CD4-positive, alpha-beta memory T cell (primary cell): ENCODE measurements around the gene PODXL. TPM values are rescaled to one million over a fixed set of nuclear protein-coding genes. Genes with fewer than 3 reads are reported as not detected.

Experiments
- CTCF ChIA-PET: fragments of 350-600 bp; sonication (Branson Sonifier 250); formaldehyde crosslinking; loops from one replicate; lab custom pipeline; 2021; ENCODE audit warnings: inconsistent platforms; ENCODE audit not compliant: partially characterized antibody; lab: Charles Lee
- POLR2A ChIA-PET: fragments of 350-600 bp; sonication (Branson Sonifier 250); formaldehyde crosslinking; loops from one replicate; lab custom pipeline; 2021; ENCODE audit not compliant: partially characterized antibody; lab: Charles Lee
- DNase-seq, 5 donors: peaks; one replicate each; pipeline versions ENCODE4 v3.0.0 to v3.0.0-alpha.2; 2020 to 2022; ENCODE audit warnings: mixed read lengths in 1 of 5
- H3K27ac ChIP-seq: one replicate; pipeline ENCODE4 v1.7.0; 2013; ENCODE audit warnings: low read depth, low read length
- H3K27me3 ChIP-seq: 2 replicates; pipeline ENCODE4 v1.7.0; 2013; ENCODE audit warnings: mild to moderate bottlenecking, low read length, moderate library complexity; ENCODE audit not compliant: insufficient read depth
- H3K36me3 ChIP-seq: 2 replicates; pipeline ENCODE4 v1.7.0; 2013; ENCODE audit warnings: mild to moderate bottlenecking, low read length, moderate library complexity; ENCODE audit not compliant: insufficient read depth
- H3K4me1 ChIP-seq: 2 replicates; pipeline ENCODE4 v1.7.0; 2013; ENCODE audit warnings: mild to moderate bottlenecking, low read length, moderate library complexity; ENCODE audit not compliant: insufficient read depth
- H3K4me3 ChIP-seq, 2 donors: one replicate each; pipeline ENCODE4 v1.7.0; 2013; ENCODE audit warnings: low read length in 2 of 2, mild to moderate bottlenecking in 1 of 2
- H3K9me3 ChIP-seq, 2 donors: one replicate each; pipeline ENCODE4 v1.7.0; 2013; ENCODE audit warnings: low read length in 2 of 2, control low read depth in 1 of 2; ENCODE audit not compliant: control insufficient read depth in 1 of 2
- H3K27ac Mint-ChIP-seq, 7 donors: one replicate each; pipeline ENCODE4 v1.8.0; 2020 to 2021; ENCODE audit warnings: mixed read lengths in 7 of 7, mild to moderate bottlenecking in 6 of 7, inconsistent platforms in 3 of 7, moderate library complexity in 3 of 7
- H3K27me3 Mint-ChIP-seq, 2 donors: one replicate each; pipeline ENCODE4 v1.8.0; 2020 to 2021; ENCODE audit warnings: mixed read lengths in 2 of 2
- H3K36me3 Mint-ChIP-seq, 2 donors: one replicate each; pipeline ENCODE4 v1.8.0; 2020 to 2021; ENCODE audit warnings: mixed read lengths in 2 of 2, inconsistent platforms in 1 of 2, mild to moderate bottlenecking in 1 of 2
- H3K4me1 Mint-ChIP-seq, 4 donors: one replicate each; pipeline ENCODE4 v1.8.0; 2020 to 2021; ENCODE audit warnings: mixed read lengths in 4 of 4, mild to moderate bottlenecking in 1 of 4
- H3K4me3 Mint-ChIP-seq, 8 donors: one replicate each; pipeline ENCODE4 v1.8.0; 2020 to 2021; ENCODE audit warnings: mixed read lengths in 8 of 8, mild to moderate bottlenecking in 7 of 8, moderate library complexity in 6 of 8, inconsistent platforms in 3 of 8
- H3K9me3 Mint-ChIP-seq, 8 donors: one replicate each; pipeline ENCODE4 v1.8.0; 2020 to 2021; ENCODE audit warnings: mixed read lengths in 8 of 8, mild to moderate bottlenecking in 5 of 8, inconsistent platforms in 3 of 8, moderate library complexity in 1 of 8
- intact Hi-C: fragments of 100-400 bp; cut with micrococcal nuclease; formaldehyde crosslinking; loops from one replicate; pipeline ENCODE4 v1.15.1; 2023
- polyA plus RNA-seq, 2 donors: library from polyadenylated mRNA; unstranded; fragments of 300-500 nt; fragmentation: Illumina TruSeq; gene quantifications; one replicate each; pipeline ENCODE4 v1.2.3, GENCODE V29; 2021
- total RNA-seq, 2 experiments: library from RNA; stranded (reverse); gene quantifications; one replicate each; pipeline ENCODE4 v1.2.3, GENCODE V29; 2021

Gene PODXL
- total and polyA plus RNA-seq, 4 experiments from 2014 or later: 0.47 to 1.3 (median 1.2) TPM

DNA sequence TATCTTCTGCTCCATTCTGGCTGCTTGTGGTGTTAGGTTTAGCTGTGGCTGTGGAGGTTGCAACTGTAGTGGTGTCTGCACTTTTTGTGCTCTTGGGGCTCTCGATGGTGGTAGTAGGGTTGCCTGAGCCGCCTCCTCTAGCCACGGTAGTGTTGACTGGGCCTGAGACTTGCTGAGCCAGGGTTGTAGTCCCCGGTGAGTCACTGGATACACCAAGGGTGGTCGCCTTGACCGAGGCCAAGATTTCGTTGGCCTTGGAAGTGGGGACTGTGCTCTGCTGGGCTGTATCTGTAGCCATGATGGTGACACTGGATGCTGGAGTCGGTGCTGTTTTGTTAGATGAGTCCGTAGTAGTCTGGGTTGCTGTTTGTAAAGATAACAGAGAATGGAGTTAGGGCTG is 45.4 kb downstream of the PODXL start:
- peaks cover 10% of the 10 kb centered on the region for H3K4me1 ChIP-seq
- CTCF ChIA-PET: interaction anchor here (1.5 to 6.8 kb wide), 3 partner anchors 10 to 18 kb away, joined by 5 to 79 read pairs (median 21); no protein-coding TSS in a partner anchor
- H3K9me3 Mint-ChIP-seq: no peaks in the 10 kb centered on the region
- H3K9me3 ChIP-seq: no peaks in the 10 kb centered on the region
- POLR2A ChIA-PET: no interaction called here
- peaks cover 0 to 4% of the 10 kb centered on the region in 2 donors for H3K27me3 Mint-ChIP-seq
- H3K36me3 Mint-ChIP-seq: no peaks in the 10 kb centered on the region
- H3K27me3 ChIP-seq: no peaks in the 10 kb centered on the region
- intact Hi-C loops: loop anchor here (5.0 kb wide), 1 partner anchor 614 kb away; no protein-coding TSS in a partner anchor
- DNase-seq: no peak
- H3K4me3 ChIP-seq: no peak overlapping the region
- H3K27ac ChIP-seq: no peak overlapping the region
- peaks cover 20 to 26% (median 22%) of the 10 kb centered on the region in 4 donors for H3K4me1 Mint-ChIP-seq
- H3K36me3 ChIP-seq: no peaks in the 10 kb centered on the region
- no peak overlapping the region for H3K27ac Mint-ChIP-seq
- no peak overlapping the region for H3K4me3 Mint-ChIP-seq

DNA sequence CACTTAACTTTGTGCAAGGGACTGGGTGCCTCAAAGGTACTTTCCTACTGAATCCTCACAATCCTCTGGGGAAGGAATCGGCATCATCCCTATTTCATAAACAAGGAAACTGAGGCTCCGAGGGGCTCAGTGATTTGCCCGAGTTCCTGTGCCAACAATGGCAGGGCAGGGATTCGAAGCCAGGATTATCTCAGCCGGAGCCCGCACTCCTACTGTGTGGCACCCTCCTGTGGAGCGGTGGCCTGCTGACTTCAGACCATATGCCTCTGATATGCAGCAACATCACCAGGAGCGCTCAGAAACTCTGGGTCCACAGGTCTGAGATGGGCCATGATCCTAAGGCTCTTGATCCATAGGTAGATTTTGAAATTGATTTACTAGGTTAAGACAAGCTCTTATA is 46.6 kb downstream of the PODXL start:
- Mint-ChIP-seq H3K36me3 (no peaks in the 10 kb centered on the region), H3K27ac (no peak overlapping the region), H3K27me3 (peaks cover 0 to 4% of the 10 kb centered on the region in 2 donors), H3K9me3 (no peaks in the 10 kb centered on the region), H3K4me3 (no peak overlapping the region), H3K4me1 (peaks cover 21 to 26% (median 23%) of the 10 kb centered on the region in 4 donors)
- Histone ChIP-seq H3K36me3 (no peaks in the 10 kb centered on the region), H3K4me3 (no peak overlapping the region), H3K27me3 (no peaks in the 10 kb centered on the region), H3K27ac (no peak overlapping the region), H3K9me3 (no peaks in the 10 kb centered on the region), H3K4me1 (peaks cover 10% of the 10 kb centered on the region)
- ChIA-PET POLR2A (no interaction called here), CTCF (interaction anchor here (0.7 to 4.2 kb wide), 5 partner anchors 11 to 140 kb away, joined by 3 to 21 read pairs (median 4); no protein-coding TSS in a partner anchor)
- intact Hi-C loops: loop anchor here (5.0 kb wide), 1 partner anchor 612 kb away; no protein-coding TSS in a partner anchor
- no peak for DNase-seq

DNA sequence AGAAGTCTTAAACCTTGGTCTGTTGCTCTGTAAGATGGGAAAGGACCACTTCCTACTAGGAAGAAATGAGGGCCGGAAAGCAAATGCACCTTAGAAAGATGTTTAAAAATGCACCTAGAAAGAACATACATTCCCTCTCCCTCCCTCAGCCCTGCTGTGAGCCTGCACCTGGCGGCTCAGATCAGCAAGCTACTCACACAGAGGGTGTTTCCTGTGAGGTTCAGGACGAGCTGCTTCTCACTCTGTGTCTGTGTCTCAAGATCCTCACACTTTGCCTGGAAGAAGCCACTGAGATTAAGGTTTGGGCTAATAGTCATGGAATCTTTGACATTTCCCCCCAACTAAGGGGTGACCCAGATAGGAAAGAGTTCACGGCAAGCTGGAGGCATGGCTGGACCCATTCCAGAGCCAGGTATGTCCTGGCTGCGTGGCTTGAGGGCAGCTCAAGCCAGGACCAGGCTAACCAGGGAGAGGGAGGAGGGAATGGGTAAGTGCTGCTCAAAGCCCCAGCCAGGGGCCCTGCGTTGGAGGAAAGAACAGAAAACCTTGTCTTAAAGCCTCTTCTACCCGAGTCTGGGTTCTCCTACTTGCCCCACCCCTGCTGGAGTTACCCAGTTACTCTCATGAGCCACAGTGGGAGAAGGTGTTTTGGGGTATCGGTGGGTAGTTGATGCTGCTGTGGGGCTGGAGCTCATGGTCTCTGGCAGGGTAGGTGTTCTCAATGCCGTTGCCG is 47.5 kb downstream of the PODXL start:
- Mint-ChIP-seq H3K36me3 (no peaks in the 10 kb centered on the region), H3K27ac (no peak overlapping the region)
- POLR2A ChIA-PET: no interaction called here

DNA sequence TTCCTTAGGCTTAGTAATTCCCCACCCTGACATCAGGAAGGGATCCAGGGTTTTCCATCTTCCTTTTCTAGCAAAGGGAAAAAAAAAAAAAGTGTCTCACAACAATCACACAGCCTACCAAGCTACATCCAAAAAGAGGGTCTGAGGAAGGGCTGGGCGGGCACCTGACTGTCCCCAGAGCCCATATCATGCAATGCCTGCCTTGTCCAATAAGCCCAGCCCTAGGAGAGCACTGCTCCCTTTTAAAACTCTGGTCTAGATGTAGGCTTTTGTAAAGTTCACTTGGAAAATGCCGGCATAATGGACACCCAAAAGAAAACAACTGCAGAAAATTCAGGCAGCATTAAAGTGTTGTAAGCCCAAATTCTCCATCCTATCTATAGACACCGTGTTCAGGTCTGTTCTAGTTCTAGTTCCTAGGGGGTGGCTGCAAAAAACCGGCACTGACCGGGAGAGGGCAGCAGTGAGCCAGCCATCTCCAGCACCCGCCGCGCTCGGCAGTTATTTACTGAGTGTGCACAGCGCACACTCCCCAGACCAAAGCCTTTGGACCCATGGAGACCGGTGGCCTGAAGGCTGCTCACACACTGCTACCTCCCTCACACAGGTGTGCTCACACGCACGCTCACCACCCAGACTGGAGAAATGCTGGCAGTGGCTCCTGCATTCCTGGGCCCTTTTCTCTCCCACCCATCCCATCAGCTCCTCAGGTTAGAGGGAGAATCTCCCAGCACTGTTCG is 48.7 kb downstream of the PODXL start:
- peaks cover 5% of the 10 kb centered on the region for H3K4me1 ChIP-seq
- DNase-seq: peak; percentile 68 to 73 (median 72)
- H3K36me3 Mint-ChIP-seq: no peaks in the 10 kb centered on the region
- intact Hi-C loops: no loop called here
- H3K27ac Mint-ChIP-seq: peak overlapping the region in 1 of 7 donors; percentile 64
- no peaks in the 10 kb centered on the region for H3K36me3 ChIP-seq
- ChIA-PET CTCF (interaction anchor here (0.7 to 2.7 kb wide), 7 partner anchors 9 to 149 kb away, joined by 4 to 20 read pairs (median 5); no protein-coding TSS in a partner anchor), POLR2A (no interaction called here)
- H3K4me1 Mint-ChIP-seq: peaks cover 14 to 21% (median 16%) of the 10 kb centered on the region in 4 donors
- H3K27me3 Mint-ChIP-seq: no peaks in the 10 kb centered on the region
- no peak overlapping the region for H3K27ac ChIP-seq
- H3K9me3 Mint-ChIP-seq: no peaks in the 10 kb centered on the region
- no peak overlapping the region for H3K4me3 ChIP-seq
- H3K4me3 Mint-ChIP-seq: peak overlapping the region in 4 of 8 donors; percentile 33 to 61 (median 44)
- H3K27me3 ChIP-seq: no peaks in the 10 kb centered on the region
- H3K9me3 ChIP-seq: no peaks in the 10 kb centered on the region

More for the DNA sequence above, 47.5 kb downstream of the PODXL start:
- H3K27me3 ChIP-seq: no peaks in the 10 kb centered on the region
- CTCF ChIA-PET: interaction anchor here (0.7 to 2.7 kb wide), 6 partner anchors 10 to 146 kb away, joined by 3 to 20 read pairs (median 4); no protein-coding TSS in a partner anchor
- intact Hi-C loops: no loop called here
- no peak for DNase-seq
- no peak overlapping the region for H3K4me3 Mint-ChIP-seq
- H3K4me3 ChIP-seq: no peak overlapping the region
- H3K27me3 Mint-ChIP-seq: peaks cover 0 to 4% of the 10 kb centered on the region in 2 donors
- peaks cover 21 to 26% (median 23%) of the 10 kb centered on the region in 4 donors for H3K4me1 Mint-ChIP-seq
- H3K27ac ChIP-seq: no peak overlapping the region
- H3K9me3 Mint-ChIP-seq: no peaks in the 10 kb centered on the region
- H3K9me3 ChIP-seq: no peaks in the 10 kb centered on the region
- H3K36me3 ChIP-seq: no peaks in the 10 kb centered on the region
- peaks cover 10% of the 10 kb centered on the region for H3K4me1 ChIP-seq

DNA sequence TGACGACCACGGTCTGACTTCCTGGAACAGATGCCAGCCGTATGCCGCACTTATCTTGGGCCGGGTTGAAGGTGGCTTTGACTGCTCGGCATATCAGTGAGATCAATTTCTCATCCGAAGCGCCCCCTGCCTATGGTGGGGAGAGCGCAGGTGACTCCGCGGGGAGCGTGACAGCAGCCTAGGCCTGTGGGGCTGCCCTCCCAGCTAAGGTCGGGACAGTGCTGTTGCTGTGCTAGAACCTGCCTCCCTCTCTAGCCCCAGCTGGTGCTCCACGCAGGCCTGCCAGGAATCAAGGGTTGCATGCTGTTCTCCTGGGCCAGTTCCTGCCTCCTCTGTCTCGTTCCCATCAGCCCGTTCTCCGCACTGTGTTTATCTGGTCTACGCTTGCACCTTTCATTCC is 49.8 kb downstream of the PODXL start:
- H3K4me1 ChIP-seq: peaks cover 17% of the 10 kb centered on the region
- ChIA-PET CTCF (interaction anchor here (1.1 to 1.9 kb wide), 3 partner anchors 9 to 16 kb away, joined by 5 to 6 read pairs (median 5); no protein-coding TSS in a partner anchor), POLR2A (no interaction called here)
- Mint-ChIP-seq H3K27ac (no peak overlapping the region), H3K27me3 (no peaks in the 10 kb centered on the region), H3K9me3 (no peaks in the 10 kb centered on the region), H3K36me3 (no peaks in the 10 kb centered on the region), H3K4me3 (no peak overlapping the region), H3K4me1 (peaks cover 16 to 26% (median 19%) of the 10 kb centered on the region in 4 donors)
- no peak overlapping the region for H3K27ac ChIP-seq
- no peaks in the 10 kb centered on the region for H3K9me3 ChIP-seq
- H3K4me3 ChIP-seq: no peak overlapping the region
- H3K36me3 ChIP-seq: no peaks in the 10 kb centered on the region
- intact Hi-C loops: no loop called here
- DNase-seq: no peak
- H3K27me3 ChIP-seq: no peaks in the 10 kb centered on the region

DNA sequence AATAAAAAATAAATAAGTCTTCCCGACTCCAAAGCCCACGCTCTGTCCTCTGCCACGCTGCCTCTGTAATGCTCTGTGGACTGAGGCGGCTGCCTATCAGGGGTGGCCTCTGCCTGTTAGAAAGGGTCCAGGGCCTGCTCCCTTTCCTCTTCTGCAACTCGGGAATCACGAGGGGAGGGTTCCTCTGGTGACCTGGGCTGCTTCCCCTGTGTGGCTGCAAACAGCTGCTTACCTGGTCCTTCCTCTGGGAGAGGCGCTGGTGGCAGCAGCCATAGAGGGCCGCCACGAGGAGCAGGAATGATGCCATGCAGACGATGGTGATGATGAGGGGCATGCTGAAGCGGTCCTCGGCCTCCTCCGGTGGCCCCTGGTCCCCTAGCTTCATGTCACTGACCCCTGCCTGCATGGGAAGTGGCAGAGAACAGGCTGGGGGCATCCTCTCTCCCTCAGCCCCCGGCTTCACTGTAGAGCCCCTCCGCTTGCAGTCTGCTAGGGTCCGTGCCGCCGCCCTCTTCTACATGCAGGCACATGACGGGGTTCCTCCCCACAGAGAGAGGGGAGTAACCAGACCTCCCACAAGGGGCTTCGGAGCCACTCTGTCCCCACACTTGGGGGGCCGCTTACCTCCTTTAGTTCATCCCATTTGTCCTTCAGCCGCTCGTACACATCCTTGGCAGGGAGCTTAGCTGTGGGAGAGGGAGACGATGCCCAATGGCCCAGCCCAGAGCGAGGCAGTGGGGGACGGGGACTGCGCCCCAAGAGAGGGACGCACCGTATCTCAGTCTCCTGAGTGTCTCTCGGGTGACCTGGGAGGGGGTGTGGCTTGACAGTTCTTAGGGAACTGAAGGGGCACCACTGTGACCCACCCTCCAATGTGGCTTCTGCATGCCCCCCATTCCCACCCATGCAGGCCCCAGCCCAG is 50.5 kb downstream of the PODXL start:
- CTCF ChIA-PET: interaction anchor here (0.7 to 1.9 kb wide), 4 partner anchors 9 to 149 kb away, joined by 3 to 6 read pairs (median 4); no protein-coding TSS in a partner anchor
- DNase-seq: no peak
- intact Hi-C loops: no loop called here

More for the DNA sequence above, 50.5 kb downstream of the PODXL start:
- H3K36me3 Mint-ChIP-seq: peaks cover 0 to 2% of the 10 kb centered on the region in 2 donors
- H3K9me3 Mint-ChIP-seq: no peaks in the 10 kb centered on the region
- Histone ChIP-seq H3K4me1 (peaks cover 24% of the 10 kb centered on the region), H3K36me3 (no peaks in the 10 kb centered on the region), H3K27me3 (no peaks in the 10 kb centered on the region), H3K27ac (no peak overlapping the region), H3K4me3 (no peak overlapping the region), H3K9me3 (no peaks in the 10 kb centered on the region)
- POLR2A ChIA-PET: no interaction called here
- H3K4me3 Mint-ChIP-seq: no peak overlapping the region
- H3K27ac Mint-ChIP-seq: peak overlapping the region in 1 of 7 donors; percentile 23
- peaks cover 22 to 33% (median 26%) of the 10 kb centered on the region in 4 donors for H3K4me1 Mint-ChIP-seq
- H3K27me3 Mint-ChIP-seq: no peaks in the 10 kb centered on the region
